GM12872 (cell line): Measurements from ENCODE around the gene ITPK1.

Experiments
- CTCF ChIP-seq: IDR thresholded peaks from 3 replicates; pipeline ENCODE4 v1.5.1; 2011; ENCODE audit warnings: low read depth, mild to moderate bottlenecking, low read length, moderate library complexity; ENCODE audit not compliant: insufficient read depth

Gene ITPK1

GRCh38 chr14:93061380-93062012, 54.2 kb downstream of the ITPK1 start:
- no peak for TF ChIP-seq CTCF

DNA sequence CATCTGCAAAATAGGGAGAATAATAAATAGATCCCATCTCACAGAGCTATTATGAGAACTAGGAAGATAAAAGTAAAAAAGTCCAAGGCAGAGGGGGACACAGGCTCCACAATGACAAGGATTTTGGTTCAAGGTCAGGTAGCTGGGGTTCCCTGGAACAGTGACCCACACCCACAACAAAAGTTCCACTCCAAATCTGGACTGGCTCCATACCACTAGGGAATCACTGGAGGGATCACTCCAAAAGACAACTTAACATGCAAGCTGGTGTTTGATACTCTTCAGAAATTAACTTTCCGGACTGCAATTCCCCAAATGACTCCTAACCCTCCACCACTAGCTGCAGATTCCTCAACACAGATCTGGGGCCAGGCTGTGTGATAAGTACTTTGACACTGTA, 54.9 kb downstream of the ITPK1 start:
- TF ChIP-seq CTCF = no peak

DNA sequence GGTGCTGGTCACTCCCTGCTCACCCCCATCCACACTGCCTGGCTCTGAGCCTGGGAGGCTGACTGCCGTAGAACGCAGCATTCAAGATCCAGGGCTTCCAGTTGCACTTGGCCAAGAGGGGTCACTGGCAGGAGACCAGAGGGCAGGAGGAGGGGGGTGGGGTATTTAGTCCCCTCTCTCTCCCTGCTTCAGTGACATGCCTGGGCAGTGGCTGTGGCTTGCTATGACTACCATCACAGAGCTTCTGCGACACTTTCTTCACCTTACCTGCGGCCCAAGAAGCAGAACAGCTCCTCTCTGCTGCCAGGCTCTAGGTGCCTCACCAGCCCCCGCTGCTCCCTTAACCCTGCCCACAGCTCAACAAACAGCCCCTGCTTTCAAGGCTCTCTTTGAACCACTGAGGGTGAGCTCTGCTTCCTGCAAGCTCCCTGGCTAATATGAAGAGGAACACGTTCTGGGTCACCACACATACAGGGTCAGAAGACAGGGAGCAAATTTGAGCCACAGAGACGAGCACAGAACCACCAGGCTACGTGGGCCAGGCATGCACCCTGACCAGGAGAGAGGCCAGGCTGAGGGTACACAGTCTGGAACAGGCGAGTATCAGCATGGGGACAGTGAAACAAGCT, 55.7 kb downstream of the ITPK1 start:
- TF ChIP-seq CTCF = no peak

DNA sequence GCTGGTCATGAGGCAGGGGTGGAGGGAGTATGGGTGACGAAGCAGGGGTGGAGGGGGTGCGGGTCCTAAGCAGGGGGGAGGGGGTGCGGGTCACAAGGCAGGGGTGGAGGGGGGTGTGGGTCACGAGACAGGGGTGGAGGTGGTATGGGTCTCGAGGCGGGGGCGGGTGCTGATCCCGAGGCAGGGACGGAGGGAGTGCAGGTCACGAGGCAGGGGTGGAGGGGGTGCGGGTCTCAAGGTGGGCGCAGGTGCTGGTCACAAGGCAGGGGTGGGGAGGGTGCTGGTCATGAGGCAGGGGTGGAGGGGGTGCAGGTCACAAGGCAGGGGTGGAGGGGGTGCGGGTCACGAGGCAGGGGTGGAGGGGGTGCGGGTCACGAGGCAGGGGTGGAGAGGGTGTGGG, 56.5 kb downstream of the ITPK1 start:
- no peak for TF ChIP-seq CTCF

DNA sequence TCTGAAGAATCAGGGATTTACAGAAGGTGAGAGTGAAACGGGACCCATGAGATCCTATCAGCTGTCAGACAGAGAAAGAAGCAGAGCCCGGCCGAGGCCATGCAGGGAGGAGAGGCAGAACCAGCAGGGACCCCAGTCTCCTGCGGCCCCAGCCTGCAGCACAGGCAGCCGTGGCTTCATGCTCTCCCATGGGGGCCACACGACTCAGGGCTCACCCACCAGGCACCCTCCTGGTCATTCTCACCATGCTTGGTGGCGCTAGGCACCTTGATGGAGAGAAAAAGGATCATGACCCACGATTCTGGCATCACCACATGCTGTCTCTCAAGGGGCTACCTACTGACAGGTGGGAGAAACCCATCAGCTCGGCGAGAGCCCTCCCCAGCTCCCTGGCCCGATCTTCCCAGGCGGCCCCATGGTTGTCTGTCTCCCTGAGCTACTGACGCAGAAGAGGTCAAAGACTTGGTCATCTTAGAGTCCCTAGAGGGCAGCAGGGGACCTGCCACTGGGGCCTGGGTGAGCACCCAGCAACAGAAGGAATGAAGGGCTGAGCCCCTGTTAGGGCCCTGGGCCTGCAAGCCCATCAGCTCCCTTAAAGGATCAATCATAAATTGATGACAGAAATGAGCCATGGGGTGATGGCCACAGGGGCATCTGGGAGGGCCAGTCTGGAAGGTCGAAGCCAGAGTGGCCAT, 58.0 kb downstream of the ITPK1 start:
- no peak for TF ChIP-seq CTCF

DNA sequence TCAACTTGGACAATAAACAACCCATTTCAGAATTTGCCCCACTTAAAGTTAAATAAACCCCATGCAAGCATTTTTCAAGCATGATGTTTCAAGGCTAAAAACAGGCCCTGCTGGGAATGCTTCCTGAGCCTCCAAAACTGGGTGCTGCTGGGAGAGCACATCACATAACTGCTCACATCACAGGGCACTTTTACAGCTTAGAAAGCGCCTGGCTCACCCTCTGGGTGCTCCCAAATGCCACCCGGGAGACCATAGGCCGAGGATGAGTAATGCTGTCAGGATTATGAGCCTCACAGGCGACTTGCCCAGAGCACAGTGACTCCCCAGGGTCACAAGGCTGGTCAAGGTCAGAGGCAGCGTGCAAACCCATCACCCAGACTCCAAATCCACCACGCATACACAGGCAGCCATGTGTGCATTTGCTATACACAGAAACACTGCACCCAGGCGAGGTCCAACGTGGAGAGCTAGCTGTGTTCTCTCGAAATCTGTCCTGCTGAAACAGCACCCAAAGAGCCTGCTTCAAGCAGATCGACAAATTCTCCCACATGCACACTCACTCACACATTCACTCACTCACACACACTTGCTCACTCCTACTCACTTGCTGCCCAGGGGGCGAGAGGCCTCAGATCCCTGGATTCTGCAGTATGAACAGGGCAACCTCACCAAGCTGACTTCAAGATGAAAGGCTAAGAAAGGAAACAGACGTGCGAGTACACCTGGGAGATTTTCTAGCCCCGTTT, 58.7 kb downstream of the ITPK1 start:
- no peak for TF ChIP-seq CTCF
